Keratinocyte (primary cell): Measurements from ENCODE around the gene RMND5A. TPM values are rescaled to one million over a fixed set of nuclear protein-coding genes. Genes with fewer than 3 reads are reported as not detected.

Experiments
- DNase-seq: peaks from one replicate; pipeline ENCODE4 v3.0.0-alpha.2; 2011; ENCODE audit warnings: low read depth, missing footprints, low spot score
- FAIRE-seq: peaks from 2 replicates; lab custom pipeline; 2011; peaks lifted over from hg19 to GRCh38; lab: Jason Lieb, UNC
- H2AFZ ChIP-seq: 2 replicates; pipeline ENCODE4 v1.6.0; 2012; ENCODE audit warnings: low read length, control low read depth, inconsistent platforms; ENCODE audit not compliant: control insufficient read depth
- H3K27ac ChIP-seq: 2 replicates; pipeline ENCODE4 v1.5.1; 2011; ENCODE audit warnings: low read length; ENCODE audit not compliant: control insufficient read depth, insufficient read depth
- H3K27me3 ChIP-seq: 3 replicates; pipeline ENCODE4 v1.6.0; 2011; ENCODE audit warnings: low read length; ENCODE audit not compliant: control insufficient read depth, insufficient read depth; ENCODE audit errors: extremely low read depth
- H3K36me3 ChIP-seq, 2 experiments: 2 replicates in 1 of 2; 3 replicates in 1 of 2; pipeline ENCODE4 v1.5.1; 2011; ENCODE audit warnings: low read length in 2 of 2, mild to moderate bottlenecking in 1 of 2; ENCODE audit not compliant: control insufficient read depth in 2 of 2, insufficient read depth in 2 of 2; ENCODE audit errors: extremely low read depth in 1 of 2
- H3K4me1 ChIP-seq: 3 replicates; pipeline ENCODE4 v1.5.1; 2011; ENCODE audit warnings: low read length; ENCODE audit not compliant: control insufficient read depth, insufficient read depth; ENCODE audit errors: extremely low read depth
- H3K4me2 ChIP-seq: 3 replicates; pipeline ENCODE4 v1.6.0; 2011; ENCODE audit warnings: low read depth, low read length; ENCODE audit not compliant: control insufficient read depth, insufficient read depth; ENCODE audit errors: extremely low read depth
- H3K4me3 ChIP-seq, 3 experiments: fragments of 200-600 bp in 1 of 3; sonication (generic) in 1 of 3; 2 replicates in 2 of 3; 3 replicates in 1 of 3; pipeline ENCODE4 v1.5.1; 2011 to 2016; ENCODE audit warnings: low read length in 3 of 3, mild to moderate bottlenecking in 3 of 3, control low read depth in 2 of 3, inconsistent platforms in 1 of 3, low read depth in 1 of 3, mixed read lengths in 1 of 3, mixed run types in 1 of 3, moderate library complexity in 1 of 3; ENCODE audit not compliant: control insufficient read depth in 2 of 3, insufficient read depth in 2 of 3; ENCODE audit errors: extremely low read depth in 1 of 3
- H3K79me2 ChIP-seq: 2 replicates; pipeline ENCODE4 v1.6.0; 2012; ENCODE audit warnings: low read length; ENCODE audit not compliant: control insufficient read depth, insufficient read depth
- H3K9ac ChIP-seq: 3 replicates; pipeline ENCODE4 v1.6.0; 2011; ENCODE audit warnings: low read length; ENCODE audit not compliant: control insufficient read depth, insufficient read depth; ENCODE audit errors: extremely low read depth
- H3K9me1 ChIP-seq: 3 replicates; pipeline ENCODE4 v1.6.0; 2011; ENCODE audit warnings: low read length; ENCODE audit not compliant: control insufficient read depth, insufficient read depth; ENCODE audit errors: extremely low read depth
- H3K9me3 ChIP-seq: 2 replicates; pipeline ENCODE4 v1.5.1; 2012; ENCODE audit warnings: low read depth, low read length; ENCODE audit not compliant: control insufficient read depth
- H4K20me1 ChIP-seq: 3 replicates; pipeline ENCODE4 v1.6.0; 2011; ENCODE audit warnings: low read length; ENCODE audit not compliant: control insufficient read depth, insufficient read depth; ENCODE audit errors: extremely low read depth
- CTCF ChIP-seq, 3 experiments: IDR thresholded peaks in 1 of 3; conservative IDR thresholded peaks in 1 of 3; optimal IDR thresholded peaks in 1 of 3; 2 replicates in 2 of 3; 3 replicates in 1 of 3; pipeline versions ENCODE3 to v1.5.1; 2011; ENCODE audit warnings: low read length in 3 of 3, mild to moderate bottlenecking in 3 of 3, moderate library complexity in 2 of 3, control low read depth in 1 of 3, inconsistent platforms in 1 of 3; ENCODE audit not compliant: insufficient read depth in 2 of 3; ENCODE audit errors: extremely low read depth in 1 of 3
- EZH2 ChIP-seq: IDR thresholded peaks from one replicate; pipeline ENCODE4 v1.6.1; 2012; ENCODE audit warnings: inconsistent platforms, mild to moderate bottlenecking, low read length, moderate library complexity
- dilution Hi-C: fragments of 300-500 bp; cut with MboI; formaldehyde crosslinking; loops from one replicate; pipeline ENCODE4 v1.7.0; 2020; ENCODE audit warnings: low sequenced_read_pairs; ENCODE audit not compliant: extremely low pct_ligation_motif_present
- polyA plus RNA-seq, 5 experiments: library from polyadenylated mRNA; depleted of rRNA in 3 of 5; stranded (reverse) in 3 of 5; stranded (forward) in 1 of 5; unstranded in 1 of 5; fragments of >200 nt; gene quantifications; 1 replicate in 1 of 5; 2 replicates in 3 of 5; 3 replicates in 1 of 5; pipeline versions ENCODE4 v1.2.1 to v1.2.3, GENCODE V29; 2011 to 2012; ENCODE audit warnings: missing spikeins in 2 of 5, low read depth in 1 of 5, low replicate concordance in 1 of 5

Gene RMND5A
- polyA plus RNA-seq, 1 donor (not counting 4 experiments of a cell fraction or from before 2014, with no cell fraction given): 26.0 TPM

GRCh38 chr2:86679036-86679435 is 41.1 kb upstream of the RMND5A start:
- Histone ChIP-seq H3K27ac (no peak overlapping the region), H3K36me3 (no peaks in the 10 kb centered on the region), H4K20me1 (no peaks in the 10 kb centered on the region), H3K9me3 (no peaks in the 10 kb centered on the region), H3K27me3 (no peaks in the 10 kb centered on the region), H3K79me2 (no peaks in the 10 kb centered on the region), H3K4me1 (no peaks in the 10 kb centered on the region), H3K4me3 (no peak overlapping the region), H3K9ac (no peak overlapping the region), H2AFZ (no peak overlapping the region), H3K9me1 (no peaks in the 10 kb centered on the region), H3K4me2 (no peak overlapping the region)
- FAIRE-seq: no peak
- no peak for DNase-seq
- dilution Hi-C loops: no loop called here
- TF ChIP-seq EZH2: no peak
- TF ChIP-seq CTCF (optimal IDR thresholded peaks at IDR 0.05 in 1 of 3, IDR thresholded peaks at IDR 0.05 in 1 of 3, conservative IDR thresholded peaks at IDR 0.05 in 1 of 3; ENCODE audit: extremely low read depth in 1 of 3, insufficient read depth in 2 of 3, low read length in 3 of 3): no peak

GRCh38 chr2:86685351-86685750 is 34.7 kb upstream of the RMND5A start:
- Histone ChIP-seq H3K9me3 (no peaks in the 10 kb centered on the region), H3K9me1 (no peaks in the 10 kb centered on the region), H3K4me2 (no peak overlapping the region), H3K36me3 (no peaks in the 10 kb centered on the region), H3K4me1 (no peaks in the 10 kb centered on the region), H3K27ac (no peak overlapping the region), H4K20me1 (no peaks in the 10 kb centered on the region), H2AFZ (no peak overlapping the region), H3K27me3 (no peaks in the 10 kb centered on the region), H3K79me2 (no peaks in the 10 kb centered on the region), H3K9ac (no peak overlapping the region), H3K4me3 (no peak overlapping the region)
- no peak for DNase-seq
- FAIRE-seq: no peak
- TF ChIP-seq EZH2: no peak
- no peak for TF ChIP-seq CTCF (optimal IDR thresholded peaks at IDR 0.05 in 1 of 3, IDR thresholded peaks at IDR 0.05 in 1 of 3, conservative IDR thresholded peaks at IDR 0.05 in 1 of 3; ENCODE audit: extremely low read depth in 1 of 3, insufficient read depth in 2 of 3, low read length in 3 of 3)
- dilution Hi-C loops: no loop called here
